HG03521 (cell line): ENCODE measurements around the gene NABP2.
"Not testable (repeated sequence)": the region's sequence is repeated elsewhere in the genome, so short reads cannot be mapped to it uniquely, and the experiment has no call there.

Experiments
- ATAC-seq: cut with Tn5 transposase; IDR thresholded peaks from one replicate; pipeline ENCODE4 v1.9.1; 2021; ENCODE audit warnings: mild to moderate bottlenecking, moderate library complexity; ENCODE audit not compliant: unreplicated experiment

The NABP2 gene

DNA sequence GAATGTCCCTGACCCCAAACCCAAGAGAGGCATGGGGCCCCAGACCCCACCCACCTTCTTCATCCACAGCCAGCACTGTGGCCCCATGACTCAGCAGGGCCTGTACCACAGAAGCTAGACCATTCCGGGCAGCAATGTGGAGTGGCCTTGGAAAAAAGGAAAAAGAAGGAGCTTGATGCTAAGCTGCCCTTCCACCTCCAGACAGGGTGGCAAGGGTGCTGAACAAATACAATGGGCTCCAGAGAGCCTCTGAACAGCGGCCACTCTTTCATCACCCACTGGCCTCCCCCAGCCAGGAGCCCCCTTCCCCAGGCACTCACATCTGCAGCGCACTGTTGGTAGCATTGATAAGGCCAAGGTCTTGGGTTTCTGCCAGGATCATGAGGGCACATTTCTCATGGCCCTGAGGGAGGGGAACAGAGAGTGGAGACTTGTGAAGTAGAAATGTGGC, 19.6 kb downstream of the NABP2 start:
- no peak for ATAC-seq

DNA sequence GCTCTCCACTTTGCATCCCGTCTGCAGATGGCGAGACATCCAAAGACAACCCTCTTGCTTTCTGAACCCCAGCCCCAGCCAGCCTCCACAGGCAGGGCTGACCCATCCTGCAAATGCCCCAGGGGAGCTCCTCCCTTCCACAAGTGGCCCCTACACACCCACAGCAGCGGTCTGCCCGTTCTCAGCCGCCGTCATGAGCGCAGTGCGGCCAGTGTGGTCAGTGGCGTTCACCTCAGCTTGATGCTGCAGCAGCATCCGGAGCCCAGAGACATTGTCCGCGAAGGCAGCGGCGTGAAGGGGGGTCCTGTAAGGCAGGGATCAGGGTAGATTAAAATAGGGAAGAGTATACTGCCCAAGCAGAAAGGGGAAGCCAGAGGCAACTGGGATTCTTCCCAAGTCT, 20.4 kb downstream of the NABP2 start:
- no peak for ATAC-seq

DNA sequence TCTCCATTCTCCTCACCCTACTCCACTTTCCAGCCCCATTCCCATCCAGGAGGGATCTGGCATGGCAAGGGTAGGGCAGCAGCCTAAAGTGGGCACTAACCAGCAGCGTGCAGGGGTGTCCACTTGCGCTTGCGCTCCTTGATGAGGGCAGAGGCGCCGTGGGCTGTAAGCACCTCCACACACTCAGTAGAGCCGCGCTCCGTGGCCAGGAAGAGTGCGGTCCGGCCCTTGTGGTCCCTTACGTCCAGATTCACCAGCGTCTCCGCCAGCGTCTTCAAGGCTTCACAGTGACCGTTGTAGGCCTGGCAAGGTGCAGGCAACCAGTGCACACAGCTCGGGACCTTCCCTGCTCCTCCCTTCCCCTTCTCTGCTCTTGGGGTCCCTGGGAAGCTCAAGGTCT, 23.8 kb downstream of the NABP2 start:
- no peak for ATAC-seq

DNA sequence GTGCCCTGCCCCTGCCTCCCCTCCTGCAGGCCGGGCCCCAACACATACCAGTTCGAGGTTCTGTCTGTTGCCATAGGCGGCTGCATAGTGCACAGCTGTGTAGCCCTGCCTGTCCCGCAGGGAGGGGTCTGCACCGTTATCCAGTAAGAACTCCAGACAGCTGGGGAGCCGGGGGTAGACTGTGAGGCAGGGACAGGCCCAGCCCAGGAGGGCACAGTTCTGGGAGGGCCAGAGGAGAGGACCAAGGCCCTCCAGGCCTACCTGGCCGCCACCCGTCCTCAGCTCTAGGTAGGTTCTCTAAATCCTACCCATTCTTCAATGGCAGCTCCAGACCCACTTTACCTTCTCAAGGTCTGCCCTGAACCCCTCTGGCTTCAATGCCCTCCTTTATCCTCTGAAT, 24.6 kb downstream of the NABP2 start:
- ATAC-seq: no peak

DNA sequence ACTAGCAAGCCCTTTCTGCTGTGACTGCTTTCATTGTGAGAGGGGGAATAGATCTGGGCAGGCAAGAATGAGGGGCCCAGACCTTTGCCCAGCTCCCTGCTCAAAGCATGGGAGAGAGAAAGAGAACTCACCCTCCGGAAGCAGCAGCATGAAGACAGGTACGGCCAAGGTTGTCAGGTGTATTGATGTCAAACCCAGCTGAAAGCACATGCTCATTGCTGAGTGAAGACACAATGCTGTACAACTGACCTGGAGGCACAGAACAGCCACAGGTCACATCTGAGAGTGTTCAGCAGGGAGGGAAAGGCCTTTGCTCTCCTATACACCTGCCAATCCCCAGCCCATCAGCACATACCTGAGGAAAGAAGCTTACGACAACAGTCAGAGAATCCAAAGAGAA, 28.5 kb downstream of the NABP2 start:
- ATAC-seq: no peak

DNA sequence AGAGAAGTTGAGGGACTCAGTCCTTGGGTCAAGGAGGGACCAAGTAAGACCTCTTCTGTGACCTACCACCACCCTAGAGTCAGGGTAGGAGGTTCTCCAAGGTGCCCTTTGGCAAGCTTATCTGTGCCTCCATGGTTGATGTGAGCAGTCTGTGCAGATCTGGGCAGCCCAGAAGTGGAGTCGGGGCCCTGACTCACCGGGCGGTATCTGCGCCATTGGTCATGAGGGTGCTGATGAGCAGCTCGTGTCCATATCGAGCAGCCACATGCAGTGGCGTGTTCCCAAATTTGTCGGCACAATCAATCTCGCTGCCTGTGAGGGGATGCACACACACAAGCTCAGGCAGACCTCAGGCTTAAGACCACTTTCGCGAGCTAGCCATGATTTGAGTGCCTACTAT, 28.9 kb downstream of the NABP2 start:
- ATAC-seq: no peak

DNA sequence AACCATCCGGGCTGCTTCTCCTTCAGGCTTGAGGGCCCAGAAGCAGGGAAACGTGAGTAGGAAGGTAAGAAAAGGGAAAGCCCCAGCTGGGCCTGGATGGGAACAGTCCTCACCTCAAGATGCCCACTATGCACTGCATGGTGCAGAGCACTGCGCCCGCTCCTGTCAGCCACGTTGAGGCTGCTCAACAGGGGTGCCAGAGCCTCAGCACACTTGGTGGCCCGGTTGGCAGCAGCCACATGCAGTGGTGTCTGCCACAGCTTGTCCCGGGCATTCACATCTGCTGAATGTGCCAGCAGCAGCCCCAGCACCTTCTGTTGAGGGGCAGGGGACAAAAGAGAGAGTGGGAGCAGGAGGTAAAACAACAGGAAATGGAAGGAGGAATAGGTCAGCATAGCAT, 31.5 kb downstream of the NABP2 start:
- no peak for ATAC-seq

DNA sequence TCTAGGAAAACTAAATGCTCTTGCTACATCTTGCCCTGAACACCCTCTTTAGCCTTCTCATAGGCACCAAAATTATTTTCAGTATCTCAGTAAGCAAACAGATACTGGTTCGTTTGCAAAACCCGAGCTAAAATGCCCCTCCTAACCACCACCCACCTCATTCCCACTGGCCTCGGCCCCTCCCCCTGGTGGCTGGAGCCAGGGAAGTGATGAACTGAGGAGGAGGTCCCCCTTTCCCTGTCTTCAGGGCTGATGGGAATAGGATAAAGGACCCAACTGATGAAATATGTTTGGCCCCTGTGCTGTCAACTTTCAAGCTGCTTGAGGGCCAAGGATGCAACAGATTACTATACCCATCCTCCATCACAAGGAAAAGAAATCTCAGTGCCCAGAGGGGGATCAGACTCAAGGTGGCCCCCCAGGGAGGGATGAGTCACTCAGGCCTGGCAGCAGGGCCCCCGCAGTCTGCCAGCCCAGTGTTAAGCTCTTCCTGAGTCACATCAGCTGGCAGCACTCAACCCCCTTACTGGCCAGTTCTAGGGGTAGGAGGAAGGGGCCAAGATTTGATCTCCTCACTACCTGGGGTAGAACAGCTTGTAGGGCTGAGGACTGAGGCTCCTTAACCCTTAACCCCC, 32.3 kb downstream of the NABP2 start:
- ATAC-seq: no peak

DNA sequence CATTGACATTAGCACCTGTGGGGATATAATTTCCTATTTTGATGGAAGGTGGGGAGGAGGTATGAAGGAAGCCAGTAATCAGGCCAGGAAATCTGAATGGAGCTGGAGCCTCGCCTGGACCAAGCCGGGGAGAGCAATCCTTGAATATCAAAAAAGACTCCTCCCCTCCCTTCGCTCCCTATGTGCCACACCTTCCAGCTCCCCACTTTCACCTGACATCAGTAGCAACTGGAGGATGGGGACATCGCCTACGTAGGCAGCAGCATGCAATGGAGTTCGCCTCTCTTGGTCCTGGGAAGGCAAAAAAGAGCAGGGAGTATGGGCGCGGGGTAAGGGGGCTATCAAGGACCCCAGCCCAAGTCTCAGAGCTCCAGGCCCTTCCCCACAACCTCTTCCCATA, 32.9 kb downstream of the NABP2 start:
- ATAC-seq: no peak

DNA sequence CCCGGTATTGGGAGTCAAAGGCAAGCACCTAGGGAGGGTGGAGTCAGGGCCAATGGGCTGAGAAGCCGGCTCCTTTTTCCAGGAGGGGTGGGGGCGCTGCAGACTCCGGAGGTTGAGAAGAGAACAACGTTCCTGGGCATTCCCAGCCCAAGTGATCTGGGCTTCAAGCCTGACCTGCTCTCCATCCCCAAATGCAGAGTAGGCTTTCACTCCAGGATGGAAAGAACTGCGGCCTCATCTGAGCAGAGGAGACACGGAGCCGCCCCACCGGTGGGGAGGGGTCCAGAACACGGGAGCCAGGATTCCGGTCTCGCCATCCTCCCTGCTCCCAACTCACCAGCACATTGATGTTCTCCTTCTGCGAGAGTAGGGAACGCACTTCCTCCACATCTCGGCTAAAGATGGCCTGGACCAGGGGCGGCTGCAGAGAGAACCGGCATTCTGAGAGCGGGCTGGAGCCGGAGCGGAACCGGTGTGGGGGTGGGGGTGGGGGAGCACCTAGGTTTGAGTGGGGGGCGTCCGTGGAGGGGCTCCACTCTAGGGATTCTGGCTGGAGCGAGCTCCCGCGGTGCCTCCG, 33.4 kb downstream of the NABP2 start:
- no peak for ATAC-seq

DNA sequence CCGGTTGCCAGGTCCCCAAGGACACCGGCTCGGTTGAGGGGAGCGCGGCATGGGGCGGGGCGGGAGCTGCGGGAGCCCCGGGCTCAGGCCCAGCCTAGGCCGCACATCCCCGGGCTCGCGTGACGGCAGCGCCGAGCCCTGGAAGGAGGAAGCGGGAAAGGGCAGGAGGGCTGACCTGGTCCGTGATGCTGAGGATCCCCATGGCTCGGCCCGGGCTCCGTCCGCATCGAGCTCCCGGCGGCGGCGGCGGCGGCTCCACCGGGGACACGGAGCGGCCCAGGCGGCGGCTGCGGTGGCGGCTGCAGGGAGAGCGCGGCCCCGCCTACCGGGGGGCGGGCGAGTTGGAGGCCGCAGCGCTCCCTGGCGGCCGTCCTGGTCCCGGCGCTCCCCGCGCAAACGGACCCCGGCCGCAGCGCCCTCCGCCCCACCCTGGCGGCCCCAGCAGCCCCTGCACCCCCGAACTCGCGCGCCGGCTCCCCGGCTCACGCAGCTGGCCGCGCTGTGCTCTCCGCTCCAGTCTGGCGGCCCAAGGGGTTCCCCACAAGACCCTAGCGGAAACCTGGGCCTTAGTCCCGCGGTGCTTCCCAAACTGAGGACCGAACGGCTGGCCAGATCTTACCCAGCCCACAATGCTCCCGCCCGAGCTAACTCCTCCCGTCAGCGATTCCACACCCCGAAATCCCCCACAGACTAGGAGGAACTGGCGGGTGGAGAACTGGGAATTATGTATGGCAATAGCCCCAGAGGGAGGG, 34.1 kb downstream of the NABP2 start, which contains the start of gene ANKRD52:
Gene ANKRD52, minus strand, starts transcription at position 317 of the 752 bp plus-strand sequence. Its CDS starts 115 bp downstream, at position 202.
- peak; percentile 86 for ATAC-seq

DNA sequence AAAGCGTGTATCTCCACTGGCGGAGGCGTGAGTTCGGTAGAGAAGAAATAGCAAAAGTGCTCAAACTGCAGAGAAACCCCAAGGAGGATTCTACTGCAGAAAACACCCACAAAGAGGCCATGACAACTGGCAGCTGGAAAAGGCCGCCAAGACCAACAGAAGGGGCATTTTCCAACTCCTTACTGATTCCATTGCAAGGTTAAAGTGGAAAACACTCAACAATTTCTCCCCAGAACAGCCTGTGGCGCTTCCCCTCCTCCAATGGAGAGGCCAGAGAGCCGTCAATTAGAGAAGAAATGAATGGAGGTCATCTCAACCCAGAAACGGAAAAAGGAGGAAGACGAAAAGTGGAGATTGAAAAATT, 34.7 kb downstream of the NABP2 start:
- ATAC-seq: no peak

DNA sequence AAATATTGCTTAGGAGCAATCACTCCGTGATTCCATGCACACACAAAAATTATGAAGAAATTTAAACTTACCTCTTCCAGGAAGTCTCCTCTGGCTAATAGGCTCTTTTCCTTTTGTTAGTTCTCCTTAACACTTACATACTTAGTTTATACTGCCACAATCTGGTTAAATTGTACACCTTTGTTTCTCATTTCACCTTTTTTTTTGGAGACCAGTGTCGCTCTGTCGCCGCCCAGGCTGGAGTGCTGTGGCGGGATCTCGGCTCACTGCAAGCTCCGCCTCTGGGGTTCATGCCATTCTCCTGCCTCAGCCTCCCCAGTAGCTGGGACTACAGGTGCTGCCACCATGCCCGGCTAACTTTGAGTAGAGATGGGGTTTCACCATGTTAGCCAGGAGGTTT, 36.2 kb downstream of the NABP2 start:
- no peak for ATAC-seq

DNA sequence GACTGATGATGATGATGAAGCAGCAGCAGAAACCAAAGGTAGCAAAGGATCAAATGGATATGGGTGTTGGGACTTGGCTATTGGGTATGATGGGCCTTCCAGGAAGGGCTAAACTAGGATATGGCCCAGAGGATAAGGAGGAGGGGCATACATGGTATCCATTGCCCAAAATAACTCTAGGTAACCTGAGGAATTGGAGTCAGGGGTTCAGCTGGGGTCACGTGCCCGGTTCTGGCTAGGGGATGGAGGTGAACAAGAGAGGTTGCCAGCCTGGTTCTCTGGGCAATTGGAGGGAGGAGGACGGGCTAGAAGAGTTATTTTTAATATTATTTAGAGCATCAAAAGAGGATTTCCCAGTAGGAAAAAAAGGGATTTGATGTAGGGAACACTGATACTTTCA, 36.8 kb downstream of the NABP2 start:
- ATAC-seq: no peak

DNA sequence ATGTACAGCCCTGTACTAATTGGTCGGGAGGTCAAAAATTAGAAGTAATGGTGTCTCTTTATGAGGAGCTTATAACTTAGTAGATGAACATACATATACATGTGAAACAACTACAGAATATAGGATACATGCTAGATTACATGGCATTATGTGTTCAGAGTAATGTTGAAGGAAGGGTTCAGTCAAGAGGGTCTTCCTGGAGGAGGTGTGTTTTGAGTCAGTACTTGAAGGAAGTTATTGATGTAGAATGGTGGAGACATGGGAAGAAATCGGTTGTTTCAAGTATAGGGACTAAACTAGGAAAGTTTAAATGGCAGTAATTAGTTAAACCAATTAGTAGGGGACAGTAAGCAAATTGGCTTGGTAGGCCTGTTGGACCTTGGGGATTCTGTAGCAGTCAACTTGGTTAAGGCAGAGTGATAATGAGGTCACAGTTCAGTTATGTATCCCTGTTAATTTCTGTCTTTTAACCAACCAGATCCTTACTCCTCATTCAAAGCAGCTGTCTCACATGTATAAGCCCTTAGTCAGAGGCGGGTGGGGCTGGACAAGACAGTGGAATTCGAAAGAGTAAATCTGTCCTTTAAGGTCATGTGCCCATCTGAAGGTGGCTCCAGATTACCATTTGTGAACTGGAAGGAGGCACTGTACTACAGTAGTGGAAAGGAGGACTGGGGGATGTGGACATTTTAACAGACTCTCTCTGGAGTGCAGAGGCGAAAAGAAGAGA, 37.5 kb downstream of the NABP2 start:
- no peak for ATAC-seq

DNA sequence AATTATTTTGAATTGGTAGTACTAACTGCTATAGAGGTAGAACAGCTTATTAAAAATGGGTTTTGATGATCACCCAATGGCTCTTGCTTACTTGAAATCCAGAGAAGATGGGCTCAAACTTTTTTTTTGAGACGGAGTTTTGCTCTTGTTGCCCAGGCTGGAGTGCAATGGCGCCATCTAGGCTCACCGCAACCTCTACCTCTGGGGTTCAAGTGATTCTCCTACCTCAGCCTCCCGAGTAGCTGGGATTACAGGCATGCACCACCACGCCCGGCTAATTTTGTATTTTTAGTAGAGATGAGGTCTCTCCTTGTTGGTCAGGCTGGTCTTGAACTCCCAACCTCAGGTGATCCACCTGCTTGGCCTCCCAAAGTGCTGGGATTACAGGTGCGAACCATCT, 38.8 kb downstream of the NABP2 start:
- not testable (repeated sequence) for ATAC-seq

DNA sequence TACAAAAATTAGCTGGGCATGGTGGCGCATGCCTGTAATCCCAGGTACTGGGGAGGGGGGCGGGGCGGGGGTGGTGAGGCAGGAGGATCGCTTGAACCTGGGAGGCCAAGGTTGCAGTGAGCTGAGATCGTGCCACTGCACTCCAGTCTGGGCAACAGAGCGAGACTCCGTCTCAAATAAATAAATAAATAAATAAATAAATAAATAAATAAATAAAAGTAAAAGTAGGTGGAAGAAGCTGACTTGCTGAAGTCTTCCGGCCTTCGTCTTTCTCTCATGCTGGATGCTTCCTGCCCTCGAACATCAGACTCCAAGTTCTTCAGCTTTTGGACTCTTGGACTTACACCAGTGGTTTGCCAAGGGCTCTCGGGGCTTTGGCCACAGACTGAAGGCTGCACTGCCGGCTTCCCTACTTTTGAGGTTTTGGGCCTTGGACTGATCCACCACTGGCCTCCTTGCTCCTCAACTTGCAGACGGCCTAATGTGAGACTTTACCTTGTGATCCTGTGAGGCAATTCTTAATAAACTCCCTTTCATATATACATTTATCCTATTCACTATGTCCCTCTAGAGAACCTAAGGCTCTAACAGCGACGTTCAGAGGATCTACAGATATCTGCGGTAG, 42.0 kb downstream of the NABP2 start:
- not testable (repeated sequence) for ATAC-seq

DNA sequence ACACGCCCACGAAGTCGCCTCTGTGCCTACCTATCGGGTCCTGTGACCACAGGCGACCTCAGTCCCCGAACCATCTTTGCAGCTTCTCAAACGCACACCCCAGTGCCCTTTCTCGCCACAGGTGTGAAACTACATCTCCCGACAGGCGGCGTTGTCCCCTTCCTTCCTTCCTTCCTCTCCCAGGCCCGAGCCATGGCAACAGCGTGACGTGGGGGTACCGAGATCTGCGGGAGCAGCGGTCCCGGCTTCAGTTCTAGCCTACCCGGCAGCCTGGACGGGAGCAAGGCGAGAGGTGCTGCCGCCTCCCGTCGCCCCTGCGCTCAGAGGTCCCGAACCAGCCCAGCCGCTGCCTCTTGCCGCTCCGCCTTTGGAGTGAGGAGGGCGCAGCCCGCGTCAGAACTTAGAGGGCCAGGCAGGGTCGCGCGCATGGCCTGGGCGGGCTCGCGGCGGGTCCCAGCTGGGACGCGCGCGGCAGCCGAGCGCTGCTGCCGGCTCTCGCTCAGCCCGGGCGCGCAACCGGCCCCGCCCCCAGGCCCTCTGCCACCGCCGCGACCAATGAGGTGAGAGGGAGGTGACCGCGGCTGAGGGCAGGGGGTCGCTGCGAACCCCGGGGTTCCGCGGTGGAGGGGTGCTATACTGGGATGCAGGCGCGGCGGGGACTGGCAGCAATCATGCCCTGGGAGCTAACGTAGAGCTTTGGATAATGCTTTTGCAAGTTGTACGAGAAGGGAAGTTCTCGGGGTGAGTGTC, 42.7 kb downstream of the NABP2 start, which contains the start of gene COQ10A:
Gene COQ10A, plus strand, starts transcription at position 250 of the 750 bp plus-strand sequence. Its CDS starts 177 bp downstream, at position 427.
- ATAC-seq: peak; percentile 82

DNA sequence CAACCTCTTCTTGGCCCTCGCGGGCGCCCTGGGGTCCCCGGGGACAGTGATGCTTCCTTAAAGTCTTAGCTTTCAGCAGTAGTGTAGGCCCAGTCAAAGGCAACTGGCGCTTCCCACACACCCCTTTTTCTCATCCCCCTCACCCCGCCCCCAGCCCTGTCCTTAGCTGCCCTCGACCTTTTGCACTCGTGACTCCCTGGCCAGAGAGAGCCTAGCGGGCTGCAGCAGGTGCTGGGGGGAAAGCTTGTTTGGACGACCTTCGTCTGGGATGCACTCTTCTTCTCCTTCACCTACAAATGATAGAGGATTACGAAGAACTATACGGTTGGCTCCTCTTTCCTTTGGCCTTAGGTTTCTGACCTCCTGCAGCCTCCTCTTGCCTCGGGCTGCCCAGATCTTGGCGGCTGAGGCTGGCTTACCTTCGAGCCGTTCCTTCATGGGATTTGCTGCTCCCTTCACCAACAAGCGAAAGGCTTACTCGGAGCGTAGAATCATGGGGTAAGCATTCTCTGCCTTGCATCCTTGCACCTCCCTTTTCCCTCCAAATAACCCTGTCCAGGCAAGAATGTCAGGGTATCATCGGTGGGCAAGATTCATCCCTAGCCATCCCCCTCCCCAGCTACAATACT, 43.4 kb downstream of the NABP2 start:
- ATAC-seq: no peak

DNA sequence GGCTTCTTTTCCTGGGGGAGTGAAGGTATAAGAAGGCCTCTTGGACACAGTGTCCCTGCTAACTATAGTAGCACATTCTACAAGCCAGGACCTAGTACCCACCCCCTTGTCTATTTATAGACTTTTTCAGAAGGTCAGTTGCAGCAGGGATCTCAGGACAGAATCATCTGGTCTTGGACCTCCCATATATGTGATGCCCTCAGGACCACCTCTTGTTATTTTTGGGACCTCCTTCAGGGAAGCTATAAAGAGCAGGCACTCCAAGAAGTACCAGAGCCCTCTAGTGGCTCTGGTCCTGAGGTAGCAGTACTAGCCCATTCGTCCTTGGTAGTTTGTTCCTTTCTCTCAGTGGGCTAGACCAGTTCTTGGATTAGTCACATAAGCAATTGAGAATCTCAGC, 46.9 kb downstream of the NABP2 start:
- no peak for ATAC-seq
